Calu3 (cell line): ENCODE data around the gene RIOK2. TPM values are rescaled to one million over a fixed set of nuclear protein-coding genes. Genes with fewer than 3 reads are reported as not detected.
"Not testable (repeated sequence)": the region's sequence is repeated elsewhere in the genome, so short reads cannot be mapped to it uniquely, and the experiment has no call there.

Source experiments
- BruUV-seq: library from RNA; stranded (reverse); fragments of 400-500 nt; replicated peaks from 2 replicates; lab custom pipeline; 2021; lab: Mats Ljungman, UMichigan
- CTCF ChIA-PET: fragments of 300-600 bp; sonication (Branson Sonifier 250); formaldehyde crosslinking; loops from one replicate; lab custom pipeline; 2022; ENCODE audit warnings: antibody characterized with exemption; lab: Charles Lee
- DNase-seq: peaks from one replicate; pipeline ENCODE4 v3.0.0; 2022
- H3K27ac Mint-ChIP-seq: one replicate; pipeline ENCODE4 v1.8.0; 2022; ENCODE audit warnings: mixed read lengths; ENCODE audit not compliant: unreplicated experiment
- H3K27me3 Mint-ChIP-seq: one replicate; pipeline ENCODE4 v1.8.0; 2022; ENCODE audit warnings: mixed read lengths; ENCODE audit not compliant: unreplicated experiment
- H3K36me3 Mint-ChIP-seq: one replicate; pipeline ENCODE4 v1.8.0; 2022; ENCODE audit warnings: mild to moderate bottlenecking, moderate library complexity, mixed read lengths; ENCODE audit not compliant: insufficient read depth, unreplicated experiment
- H3K4me1 Mint-ChIP-seq: one replicate; pipeline ENCODE4 v1.8.0; 2022; ENCODE audit warnings: mild to moderate bottlenecking, low read depth, mixed read lengths; ENCODE audit not compliant: unreplicated experiment
- H3K4me3 Mint-ChIP-seq: one replicate; pipeline ENCODE4 v1.8.0; 2022; ENCODE audit warnings: mild to moderate bottlenecking, low read depth, moderate library complexity, mixed read lengths; ENCODE audit not compliant: unreplicated experiment
- H3K9me3 Mint-ChIP-seq: one replicate; pipeline ENCODE4 v1.8.0; 2022; ENCODE audit warnings: low read depth, mixed read lengths; ENCODE audit not compliant: unreplicated experiment
- CTCF ChIP-seq: fragments of 200-600 bp; IDR thresholded peaks from one replicate; pipeline ENCODE4 v1.8.0; 2022; ENCODE audit warnings: antibody characterized with exemption; ENCODE audit not compliant: unreplicated experiment
- intact Hi-C: fragments of 100-400 bp; cut with micrococcal nuclease; formaldehyde crosslinking; loops from one replicate; pipeline ENCODE4 v1.10.0; 2022; ENCODE audit not compliant: unreplicated experiment
- total RNA-seq: library from RNA; stranded (reverse); gene quantifications from 2 replicates; pipeline ENCODE4 v1.2.3, GENCODE V29; 2022

RIOK2 gene
- total RNA-seq, 1 experiment from 2014 or later: 28.6 TPM

DNA sequence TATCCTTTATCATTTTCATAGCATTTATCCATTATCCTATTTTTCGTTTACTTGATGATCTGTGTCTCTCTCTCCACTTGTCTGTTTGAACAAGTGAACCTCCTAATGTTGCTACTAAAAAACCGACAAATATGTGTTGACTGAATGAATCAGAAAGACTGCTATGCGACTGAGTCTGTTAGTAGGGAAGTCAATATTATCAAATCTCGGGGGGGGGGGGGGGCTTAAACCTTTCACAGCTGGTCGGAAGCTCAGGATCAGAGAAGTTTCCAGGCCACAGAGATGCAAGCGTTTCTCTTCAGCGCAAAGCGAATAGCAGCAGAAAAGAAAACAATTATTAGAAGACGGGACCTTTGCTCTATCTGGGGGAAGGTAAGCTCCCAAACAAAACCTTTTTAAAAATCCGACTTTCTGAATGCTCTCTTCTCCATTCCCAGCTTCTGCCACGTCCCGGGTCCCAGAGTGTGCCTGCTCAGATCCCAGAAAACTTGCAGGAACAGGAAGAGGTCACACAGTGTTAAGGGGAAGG lies 412 bp downstream of the RIOK2 start:
- Mint-ChIP-seq H3K27me3 (no peaks in the 10 kb centered on the region), H3K27ac (peak overlapping the region; percentile 97), H3K9me3 (peaks cover 2% of the 10 kb centered on the region), H3K4me1 (peaks cover 34% of the 10 kb centered on the region), H3K4me3 (peak overlapping the region; percentile 75), H3K36me3 (peaks cover 32% of the 10 kb centered on the region)
- TF ChIP-seq CTCF: no peak
- no peak for DNase-seq
- intact Hi-C loops: loop anchor here (2.0 to 5.0 kb wide), 3 partner anchors 40 to 1590 kb away; partner anchors contain the start of gene RGMB
- BruUV-seq: TSS peak; percentile 88
- CTCF ChIA-PET: interaction anchor here (0.6 kb wide), 1 partner anchor 1723 kb away, joined by 3 read pairs; no protein-coding TSS in a partner anchor

DNA sequence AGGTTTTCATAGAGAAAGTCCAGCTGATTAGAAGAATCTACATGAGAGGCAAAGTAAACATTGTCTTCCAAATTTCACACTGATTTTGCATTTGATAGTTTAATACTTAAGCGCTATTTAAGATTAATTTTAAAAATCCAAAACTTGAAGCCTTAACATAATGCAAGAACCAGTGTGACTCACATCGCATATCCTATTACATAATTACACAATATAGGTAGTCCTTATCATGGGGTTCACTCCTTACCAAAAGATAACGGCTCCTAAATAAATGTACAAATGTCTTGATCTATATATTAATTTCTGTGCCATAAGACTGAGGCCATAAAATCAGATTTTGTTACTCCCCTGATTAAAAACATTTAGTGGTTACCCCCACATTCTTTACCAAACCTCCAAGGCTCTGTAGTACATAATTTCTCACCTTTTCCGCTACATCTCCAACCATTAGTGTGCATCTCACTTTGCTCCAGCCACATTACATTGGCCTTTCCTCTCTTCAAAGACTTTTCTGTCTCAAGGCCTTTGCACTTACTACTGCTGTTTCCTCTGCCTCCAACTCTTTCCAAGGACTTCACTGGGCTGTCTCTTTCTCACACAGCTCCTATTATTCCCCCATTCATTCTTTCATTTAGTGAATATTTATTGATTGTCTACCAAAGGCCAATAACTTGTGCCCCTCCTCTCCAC lies 1.0 kb downstream of the RIOK2 start:
- peak overlapping the region; percentile 97 for H3K27ac Mint-ChIP-seq
- H3K27me3 Mint-ChIP-seq: no peaks in the 10 kb centered on the region
- CTCF ChIA-PET: no interaction called here
- H3K4me1 Mint-ChIP-seq: peaks cover 34% of the 10 kb centered on the region
- H3K4me3 Mint-ChIP-seq: peak overlapping the region; percentile 75
- H3K9me3 Mint-ChIP-seq: peaks cover 2% of the 10 kb centered on the region
- peaks cover 32% of the 10 kb centered on the region for H3K36me3 Mint-ChIP-seq
- BruUV-seq: no TSS peak
- intact Hi-C loops: loop anchor here (2.0 to 5.0 kb wide), 3 partner anchors 40 to 1591 kb away; partner anchors contain the start of gene RGMB
- TF ChIP-seq CTCF: no peak
- DNase-seq: no peak

GRCh38 chr5:97179457-97179856 lies 3.6 kb downstream of the RIOK2 start:
- intact Hi-C loops, H3K9me3 Mint-ChIP-seq, BruUV-seq, H3K4me3 Mint-ChIP-seq, DNase-seq, CTCF ChIA-PET, H3K27ac Mint-ChIP-seq, H3K27me3 Mint-ChIP-seq: not testable (repeated sequence)
- H3K36me3 Mint-ChIP-seq: peaks cover 32% of the 10 kb centered on the region
- H3K4me1 Mint-ChIP-seq: peaks cover 30% of the 10 kb centered on the region

- intact Hi-C loops: no loop called here
- Mint-ChIP-seq H3K9me3 (no peaks in the 10 kb centered on the region), H3K27me3 (no peaks in the 10 kb centered on the region), H3K4me3 (no peak overlapping the region), H3K27ac (no peak overlapping the region), H3K36me3 (peaks cover 17% of the 10 kb centered on the region), H3K4me1 (peaks cover 16% of the 10 kb centered on the region)
- no peak for DNase-seq
- CTCF ChIA-PET: no interaction called here
- no peak for TF ChIP-seq CTCF
- BruUV-seq: no TSS peak
Observed at GRCh38 chr5:97172227-97172626, 10.8 kb downstream of the RIOK2 start.

GRCh38 chr5:97171703-97172102 lies 11.3 kb downstream of the RIOK2 start:
- Mint-ChIP-seq H3K9me3 (no peaks in the 10 kb centered on the region), H3K4me1 (peaks cover 16% of the 10 kb centered on the region), H3K27me3 (no peaks in the 10 kb centered on the region), H3K4me3 (no peak overlapping the region), H3K27ac (no peak overlapping the region), H3K36me3 (peaks cover 21% of the 10 kb centered on the region)
- CTCF ChIA-PET: no interaction called here
- BruUV-seq: no TSS peak
- no peak for DNase-seq
- TF ChIP-seq CTCF: no peak
- intact Hi-C loops: no loop called here
